GM19468 (cell line): Measurements from ENCODE around the gene NUDT14.

Experiments used
- ATAC-seq: cut with Tn5 transposase; IDR thresholded peaks from one replicate; pipeline ENCODE4 v1.9.1; 2021; ENCODE audit warnings: mild to moderate bottlenecking, moderate library complexity, moderate number of reproducible peaks; ENCODE audit not compliant: unreplicated experiment; ENCODE audit errors: extremely low read depth

NUDT14 gene

GRCh38 chr14:105200074-105200473 is 19.0 kb upstream of the NUDT14 start:
- ATAC-seq, result no peak

- no peak for ATAC-seq
These were observed 18.0 kb upstream of the NUDT14 start for GRCh38 chr14:105199093-105199492.

- no peak for ATAC-seq
These were observed 17.5 kb upstream of the NUDT14 start for GRCh38 chr14:105198588-105198987.

GRCh38 chr14:105197211-105197641 is 16.1 kb upstream of the NUDT14 start:
- no peak for ATAC-seq

- no peak for ATAC-seq
These were observed 15.3 kb upstream of the NUDT14 start for GRCh38 chr14:105196265-105196960.

- no peak for ATAC-seq
These were observed 14.6 kb upstream of the NUDT14 start for GRCh38 chr14:105195522-105196264.

- no peak for ATAC-seq
These were observed 13.9 kb upstream of the NUDT14 start for GRCh38 chr14:105195051-105195450.

GRCh38 chr14:105193916-105194782 is 13.0 kb upstream of the NUDT14 start:
- ATAC-seq, result no peak

- ATAC-seq, result no peak
These were observed 12.0 kb upstream of the NUDT14 start for GRCh38 chr14:105192866-105193731.

- no peak for ATAC-seq
These were observed 6.9 kb upstream of the NUDT14 start for GRCh38 chr14:105187935-105188524.

- ATAC-seq, result no peak
These were observed 6.0 kb upstream of the NUDT14 start for GRCh38 chr14:105187116-105187515.

- ATAC-seq, result no peak
These were observed 4.9 kb upstream of the NUDT14 start for GRCh38 chr14:105185973-105186372.

- ATAC-seq, result no peak
These were observed 3.9 kb upstream of the NUDT14 start for GRCh38 chr14:105185001-105185400.

GRCh38 chr14:105184461-105184860 is 3.3 kb upstream of the NUDT14 start:
- ATAC-seq, result no peak

GRCh38 chr14:105182296-105183020 is 1.3 kb upstream of the NUDT14 start:
- ATAC-seq, result no peak

- no peak for ATAC-seq
These were observed 610 bp upstream of the NUDT14 start for GRCh38 chr14:105181549-105182295.

- ATAC-seq, result no peak
These were observed 1.9 kb downstream of the NUDT14 start for GRCh38 chr14:105179191-105179590.

- no peak for ATAC-seq
These were observed 2.3 kb downstream of the NUDT14 start for GRCh38 chr14:105178868-105179140.
